Mucosa of rectum (tissue), 2 donors: Measurements from ENCODE around the gene COL4A2.

Experiments used
- H3K27ac ChIP-seq, 2 donors: one replicate each; pipeline ENCODE4 v1.7.0; 2013; ENCODE audit warnings: inconsistent platforms in 2 of 2, low read depth in 2 of 2, low read length in 2 of 2
- H3K27me3 ChIP-seq, 2 donors: one replicate each; pipeline ENCODE4 v1.7.0; 2013; ENCODE audit warnings: low read length in 2 of 2; ENCODE audit not compliant: control insufficient read depth in 2 of 2, insufficient read depth in 2 of 2
- H3K36me3 ChIP-seq, 2 donors: one replicate each; pipeline ENCODE4 v1.7.0; 2013; ENCODE audit warnings: low read length in 2 of 2; ENCODE audit not compliant: control insufficient read depth in 2 of 2, insufficient read depth in 2 of 2
- H3K4me1 ChIP-seq, 2 donors: one replicate each; pipeline ENCODE4 v1.7.0; 2013; ENCODE audit warnings: low read length in 2 of 2, mild to moderate bottlenecking in 1 of 2; ENCODE audit not compliant: control insufficient read depth in 2 of 2, insufficient read depth in 2 of 2
- H3K4me3 ChIP-seq, 2 donors: one replicate each; pipeline ENCODE4 v1.7.0; 2013; ENCODE audit warnings: low read length in 2 of 2
- H3K9ac ChIP-seq, 2 donors: one replicate each; pipeline ENCODE4 v1.7.0; 2013; ENCODE audit warnings: low read length in 2 of 2, low read depth in 1 of 2, mild to moderate bottlenecking in 1 of 2
- H3K9me3 ChIP-seq, 2 donors: one replicate each; pipeline ENCODE4 v1.7.0; 2013; ENCODE audit warnings: low read length in 2 of 2; ENCODE audit not compliant: control insufficient read depth in 2 of 2
- donor health status: healthy.
- donor health status: Normal muscosa, but diverticular disease.

Gene COL4A2

GRCh38 chr13:110407021-110407420, 99.9 kb downstream of the COL4A2 start:
- Histone ChIP-seq H3K4me1 (no peaks in the 10 kb centered on the region), H3K4me3 (no peak overlapping the region), H3K27me3 (peaks cover 0 to 4% of the 10 kb centered on the region in 2 donors), H3K9ac (no peak overlapping the region), H3K27ac (no peak overlapping the region), H3K36me3 (no peaks in the 10 kb centered on the region), H3K9me3 (no peaks in the 10 kb centered on the region)

GRCh38 chr13:110407531-110407930, 100.4 kb downstream of the COL4A2 start:
- Histone ChIP-seq H3K27ac (peak overlapping the region in 1 of 2 donors; percentile 11), H3K4me3 (no peak overlapping the region), H3K36me3 (no peaks in the 10 kb centered on the region), H3K27me3 (peaks cover 0 to 4% of the 10 kb centered on the region in 2 donors), H3K9ac (no peak overlapping the region), H3K9me3 (no peaks in the 10 kb centered on the region), H3K4me1 (peaks cover 2 to 3% of the 10 kb centered on the region in 2 donors)

- no peaks in the 10 kb centered on the region for H3K9me3 ChIP-seq
- H3K9ac ChIP-seq, result no peak overlapping the region
- no peaks in the 10 kb centered on the region for H3K36me3 ChIP-seq
- H3K27me3 ChIP-seq, result peaks cover 0 to 4% of the 10 kb centered on the region in 2 donors
- peaks cover 3 to 8% of the 10 kb centered on the region in 2 donors for H3K4me1 ChIP-seq
- H3K4me3 ChIP-seq, result no peak overlapping the region
- peak overlapping the region in 1 of 2 donors; percentile 11 for H3K27ac ChIP-seq
Measured at GRCh38 chr13:110408286-110408685, 101.2 kb downstream of the COL4A2 start.

GRCh38 chr13:110409581-110409992, 102.5 kb downstream of the COL4A2 start:
- Histone ChIP-seq H3K9me3 (no peaks in the 10 kb centered on the region), H3K9ac (no peak overlapping the region), H3K27me3 (peaks cover 0 to 4% of the 10 kb centered on the region in 2 donors), H3K4me1 (peaks cover 3 to 8% of the 10 kb centered on the region in 2 donors), H3K27ac (no peak overlapping the region), H3K4me3 (no peak overlapping the region), H3K36me3 (no peaks in the 10 kb centered on the region)

- Histone ChIP-seq H3K27ac (peak overlapping the region; percentile 25 to 27), H3K27me3 (peaks cover 0 to 4% of the 10 kb centered on the region in 2 donors), H3K9ac (no peak overlapping the region), H3K4me1 (peaks cover 3 to 8% of the 10 kb centered on the region in 2 donors), H3K36me3 (no peaks in the 10 kb centered on the region), H3K4me3 (no peak overlapping the region), H3K9me3 (no peaks in the 10 kb centered on the region)
Measured at GRCh38 chr13:110410000-110410399, 102.9 kb downstream of the COL4A2 start.

- H3K4me3 ChIP-seq, result no peak overlapping the region
- no peaks in the 10 kb centered on the region for H3K36me3 ChIP-seq
- H3K4me1 ChIP-seq, result peaks cover 3 to 8% of the 10 kb centered on the region in 2 donors
- no peaks in the 10 kb centered on the region for H3K9me3 ChIP-seq
- peak overlapping the region; percentile 74 to 76 for H3K27ac ChIP-seq
- peaks cover 0 to 4% of the 10 kb centered on the region in 2 donors for H3K27me3 ChIP-seq
- no peak overlapping the region for H3K9ac ChIP-seq
Measured at GRCh38 chr13:110410936-110411687, 104.0 kb downstream of the COL4A2 start.

GRCh38 chr13:110411688-110412059, 104.6 kb downstream of the COL4A2 start:
- Histone ChIP-seq H3K4me1 (peaks cover 3 to 8% of the 10 kb centered on the region in 2 donors), H3K4me3 (no peak overlapping the region), H3K36me3 (no peaks in the 10 kb centered on the region), H3K9ac (no peak overlapping the region), H3K27me3 (peaks cover 0 to 4% of the 10 kb centered on the region in 2 donors), H3K9me3 (no peaks in the 10 kb centered on the region), H3K27ac (peak overlapping the region; percentile 74 to 76)

- Histone ChIP-seq H3K4me1 (peaks cover 3 to 8% of the 10 kb centered on the region in 2 donors), H3K27me3 (peaks cover 0 to 4% of the 10 kb centered on the region in 2 donors), H3K36me3 (no peaks in the 10 kb centered on the region), H3K27ac (peak overlapping the region; percentile 74 to 76), H3K9ac (no peak overlapping the region), H3K9me3 (no peaks in the 10 kb centered on the region), H3K4me3 (no peak overlapping the region)
Measured at GRCh38 chr13:110412132-110412914, 105.2 kb downstream of the COL4A2 start.

- peaks cover 6 to 8% of the 10 kb centered on the region in 2 donors for H3K4me1 ChIP-seq
- H3K9ac ChIP-seq, result no peak overlapping the region
- peaks cover 0 to 4% of the 10 kb centered on the region in 2 donors for H3K27me3 ChIP-seq
- no peaks in the 10 kb centered on the region for H3K36me3 ChIP-seq
- peak overlapping the region; percentile 29 to 44 for H3K27ac ChIP-seq
- no peaks in the 10 kb centered on the region for H3K9me3 ChIP-seq
- no peak overlapping the region for H3K4me3 ChIP-seq
Measured at GRCh38 chr13:110413016-110413675, 106.1 kb downstream of the COL4A2 start.

- Histone ChIP-seq H3K9ac (no peak overlapping the region), H3K9me3 (no peaks in the 10 kb centered on the region), H3K27ac (no peak overlapping the region), H3K4me3 (no peak overlapping the region), H3K27me3 (peaks cover 0 to 4% of the 10 kb centered on the region in 2 donors), H3K4me1 (peaks cover 6 to 8% of the 10 kb centered on the region in 2 donors), H3K36me3 (no peaks in the 10 kb centered on the region)
Measured at GRCh38 chr13:110413676-110414040, 106.6 kb downstream of the COL4A2 start.
